HG03135 (cell line): ENCODE results near the gene KRT84.

Experiments
- ATAC-seq: cut with Tn5 transposase; IDR thresholded peaks from one replicate; pipeline ENCODE4 v1.9.1; 2021; ENCODE audit warnings: mild to moderate bottlenecking, moderate library complexity; ENCODE audit not compliant: unreplicated experiment

Gene KRT84, protein sequence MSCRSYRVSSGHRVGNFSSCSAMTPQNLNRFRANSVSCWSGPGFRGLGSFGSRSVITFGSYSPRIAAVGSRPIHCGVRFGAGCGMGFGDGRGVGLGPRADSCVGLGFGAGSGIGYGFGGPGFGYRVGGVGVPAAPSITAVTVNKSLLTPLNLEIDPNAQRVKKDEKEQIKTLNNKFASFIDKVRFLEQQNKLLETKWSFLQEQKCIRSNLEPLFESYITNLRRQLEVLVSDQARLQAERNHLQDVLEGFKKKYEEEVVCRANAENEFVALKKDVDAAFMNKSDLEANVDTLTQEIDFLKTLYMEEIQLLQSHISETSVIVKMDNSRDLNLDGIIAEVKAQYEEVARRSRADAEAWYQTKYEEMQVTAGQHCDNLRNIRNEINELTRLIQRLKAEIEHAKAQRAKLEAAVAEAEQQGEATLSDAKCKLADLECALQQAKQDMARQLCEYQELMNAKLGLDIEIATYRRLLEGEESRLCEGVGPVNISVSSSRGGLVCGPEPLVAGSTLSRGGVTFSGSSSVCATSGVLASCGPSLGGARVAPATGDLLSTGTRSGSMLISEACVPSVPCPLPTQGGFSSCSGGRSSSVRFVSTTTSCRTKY

DNA sequence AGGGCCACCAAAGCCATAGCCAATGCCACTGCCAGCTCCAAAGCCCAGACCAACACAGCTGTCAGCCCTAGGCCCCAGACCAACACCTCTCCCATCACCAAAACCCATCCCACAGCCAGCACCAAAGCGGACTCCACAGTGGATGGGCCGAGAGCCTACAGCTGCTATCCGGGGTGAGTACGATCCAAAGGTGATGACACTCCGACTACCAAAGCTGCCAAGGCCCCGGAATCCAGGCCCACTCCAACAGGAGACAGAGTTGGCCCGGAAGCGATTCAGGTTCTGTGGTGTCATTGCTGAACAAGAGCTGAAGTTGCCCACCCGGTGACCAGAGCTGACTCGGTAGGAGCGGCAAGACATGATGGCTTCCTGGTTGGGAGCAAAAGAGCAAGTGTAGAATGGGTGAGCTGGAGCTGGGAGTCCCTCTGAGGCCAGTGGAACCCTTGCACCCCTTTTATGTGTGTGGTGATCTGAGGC lies at the start of gene KRT84:
KRT84 (minus strand) TSS at position 427 of the 477 bp plus-strand sequence; CDS start at position 360, 67 bp downstream.
- no peak for ATAC-seq

DNA sequence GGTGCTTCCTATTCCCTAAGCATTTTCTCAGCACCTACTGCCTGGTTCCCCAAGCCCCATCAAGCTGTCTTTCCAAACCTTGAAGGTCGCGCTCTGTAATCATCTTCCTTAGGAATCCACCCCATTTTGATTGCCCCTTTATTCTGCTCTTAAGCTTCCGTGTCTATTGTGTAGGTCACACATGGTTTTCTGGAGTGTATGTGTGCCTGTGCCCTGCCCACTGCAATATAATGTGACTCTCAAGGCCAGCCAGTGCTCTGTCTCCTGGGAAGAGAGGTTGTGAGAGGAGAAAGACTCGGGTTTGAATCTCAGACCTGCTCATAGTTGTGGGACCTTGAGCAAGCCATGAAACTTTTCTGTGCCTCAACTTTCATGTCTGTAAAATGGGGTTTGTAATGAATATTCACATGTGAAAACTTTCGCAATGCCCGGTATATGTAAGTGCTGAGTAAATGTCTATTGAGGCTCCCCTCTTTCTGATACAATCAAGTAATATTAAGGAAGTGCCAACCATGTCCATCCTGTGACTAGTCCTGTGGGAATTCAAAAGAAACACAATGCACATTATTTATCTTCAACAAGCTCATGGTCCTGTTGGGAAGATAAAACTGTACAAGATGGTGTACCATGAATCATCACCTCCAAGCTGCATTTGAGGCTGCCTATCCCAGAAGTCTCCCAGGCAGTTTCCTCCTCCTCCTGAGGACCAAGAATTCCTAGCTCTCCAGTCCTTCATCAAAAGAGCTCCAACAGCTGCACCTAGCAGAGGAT lies 49.5 kb upstream of the KRT84 start:
- no peak for ATAC-seq

DNA sequence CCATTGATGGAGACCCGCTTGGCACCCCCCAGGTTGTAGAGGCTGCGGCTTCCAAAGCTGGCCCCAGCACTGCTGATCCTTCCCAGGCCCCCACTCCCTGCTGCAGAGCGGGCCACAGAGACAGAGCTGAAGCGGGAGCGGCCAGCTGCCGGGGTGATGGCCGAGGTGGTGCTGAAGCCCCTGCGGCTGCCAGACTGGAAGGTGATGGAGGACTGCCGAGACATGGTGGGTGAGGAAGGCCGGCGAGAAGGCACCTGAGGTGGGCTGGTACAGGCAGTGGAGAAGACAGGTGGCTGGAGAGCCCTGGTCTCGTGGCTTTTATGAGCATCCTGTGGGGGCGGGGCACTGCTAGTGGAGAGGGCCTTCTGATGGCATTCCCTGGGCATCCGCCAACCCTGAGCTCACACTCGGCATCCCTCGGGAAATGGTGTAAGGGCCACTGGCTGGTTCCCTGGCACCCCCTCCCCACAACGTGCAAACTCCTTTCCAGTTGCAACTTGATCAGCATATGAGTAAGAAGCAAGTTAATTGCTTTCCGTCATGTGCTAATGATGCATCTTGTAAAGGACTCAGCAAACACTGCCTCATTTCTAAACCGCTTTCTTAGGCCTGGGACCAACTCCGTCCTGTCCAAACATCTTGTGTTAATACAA lies 48.8 kb upstream of the KRT84 start, which contains the start of gene KRT75:
KRT75 (minus strand) TSS at position 291 of the 653 bp plus-strand sequence; CDS start at position 224, 67 bp downstream.
- no peak for ATAC-seq

DNA sequence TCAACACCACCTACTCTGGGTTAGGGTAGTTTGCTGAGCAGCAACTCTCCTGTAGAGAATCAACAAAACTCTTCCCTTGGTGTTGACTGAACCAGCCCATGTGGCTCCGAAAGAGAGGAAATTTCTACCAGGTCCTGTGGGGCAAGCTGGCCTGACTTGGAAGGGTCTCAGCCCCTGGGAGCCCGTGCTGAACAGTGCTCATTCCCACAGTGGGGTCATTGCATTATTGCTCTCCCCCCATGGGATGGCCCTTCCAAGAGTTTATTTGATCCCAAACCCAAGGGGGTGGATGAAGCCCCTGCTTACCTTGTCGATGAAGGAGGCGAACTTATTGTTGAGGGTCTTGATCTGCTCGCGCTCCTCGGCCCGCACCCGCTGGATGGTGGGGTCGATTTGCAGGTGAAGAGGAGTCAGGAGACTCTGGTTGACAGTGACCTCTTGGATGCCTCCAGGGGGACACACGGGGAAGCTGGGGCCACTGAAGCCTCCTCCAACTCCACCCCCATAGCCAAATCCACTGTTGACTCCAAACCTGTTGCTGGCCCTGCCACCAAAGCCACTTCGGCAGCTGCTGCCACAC lies 48.1 kb upstream of the KRT84 start:
- no peak for ATAC-seq

DNA sequence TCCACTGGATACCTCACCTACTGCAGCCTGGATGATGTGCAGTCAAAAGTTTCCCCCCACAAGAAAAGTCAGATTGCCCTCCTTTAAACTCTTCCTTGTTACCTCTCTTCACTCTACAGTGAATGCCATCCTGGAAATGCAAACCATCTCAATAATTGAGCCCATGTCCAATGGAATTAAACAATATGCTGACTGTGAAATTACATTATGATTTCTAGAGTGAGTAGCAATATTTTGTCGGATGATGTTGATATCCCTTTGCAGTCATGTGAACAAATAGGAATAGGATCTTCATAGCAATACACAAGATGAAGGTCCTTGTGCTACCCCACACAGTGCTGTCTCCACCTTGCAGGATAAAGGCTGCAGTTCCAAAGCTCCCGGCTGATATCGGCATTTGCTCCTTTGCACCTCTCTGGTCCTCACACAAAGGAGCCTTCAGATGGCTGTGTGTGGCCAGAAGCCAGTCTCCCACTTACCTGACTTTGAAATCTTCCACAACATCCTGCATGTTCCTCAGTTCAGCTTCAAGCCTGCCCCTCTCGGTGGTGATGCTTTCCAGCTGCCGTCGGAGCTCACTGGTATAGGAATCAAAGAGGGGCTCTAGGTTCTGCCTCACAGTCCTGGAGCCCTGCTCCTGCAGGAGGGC lies 47.2 kb upstream of the KRT84 start:
- no peak for ATAC-seq

DNA sequence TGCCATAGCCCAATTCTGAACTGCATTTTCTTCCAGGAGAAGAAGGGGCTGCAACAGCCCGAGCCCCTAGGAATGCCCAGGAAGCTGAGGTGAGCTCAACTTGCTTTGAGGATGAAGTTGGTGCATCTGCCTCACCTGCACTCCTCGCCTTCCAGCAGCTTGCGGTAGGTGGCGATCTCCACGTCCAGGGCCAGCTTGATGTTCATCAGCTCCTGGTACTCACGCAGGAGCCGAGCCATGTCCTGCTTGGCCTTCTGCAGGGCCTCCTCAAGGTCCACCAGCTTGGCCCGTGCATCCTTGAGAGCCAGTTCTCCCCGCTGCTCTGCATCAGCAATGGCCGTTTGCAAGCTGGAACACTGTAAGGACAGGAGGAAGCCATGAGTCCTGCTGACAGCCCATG lies 42.7 kb upstream of the KRT84 start:
- ATAC-seq, result no peak

DNA sequence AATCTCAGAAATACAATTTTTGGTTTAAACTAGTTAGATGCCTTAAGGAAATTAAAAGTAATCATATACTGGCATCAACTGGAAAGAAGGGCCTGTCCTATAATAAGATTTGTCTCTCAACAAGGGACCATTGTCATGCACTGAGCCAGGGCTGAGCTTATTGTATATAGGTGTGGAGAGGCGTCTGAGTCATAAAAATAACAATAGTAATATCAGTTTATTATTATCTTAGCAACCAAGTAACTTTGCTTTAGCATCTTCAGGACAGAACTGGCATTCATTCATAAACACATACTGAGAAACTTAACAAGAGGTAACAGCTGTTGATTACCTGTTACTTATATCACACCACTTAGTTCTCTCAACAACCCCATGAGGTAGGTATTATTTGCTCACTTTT lies 41.6 kb upstream of the KRT84 start:
- no peak for ATAC-seq

DNA sequence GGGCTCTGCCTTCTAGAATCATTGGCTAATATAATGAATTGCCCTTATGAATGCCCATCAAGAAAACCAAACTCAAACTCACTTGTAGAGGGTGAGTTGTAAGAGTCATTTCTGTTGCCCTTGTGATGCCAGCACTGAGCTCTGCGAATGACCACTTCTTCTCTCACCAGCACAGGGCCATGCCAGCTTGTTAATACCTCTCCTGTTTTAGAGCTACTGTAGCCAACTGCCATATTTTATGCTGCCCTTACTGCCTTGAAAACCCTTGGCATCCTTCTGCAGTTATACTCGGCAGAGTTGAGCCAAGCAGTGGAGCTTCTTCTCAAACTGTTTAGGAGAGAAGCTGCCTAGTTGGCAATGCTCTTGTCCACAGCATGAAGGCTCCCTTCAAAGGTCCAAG lies 40.6 kb upstream of the KRT84 start:
- no peak for ATAC-seq

DNA sequence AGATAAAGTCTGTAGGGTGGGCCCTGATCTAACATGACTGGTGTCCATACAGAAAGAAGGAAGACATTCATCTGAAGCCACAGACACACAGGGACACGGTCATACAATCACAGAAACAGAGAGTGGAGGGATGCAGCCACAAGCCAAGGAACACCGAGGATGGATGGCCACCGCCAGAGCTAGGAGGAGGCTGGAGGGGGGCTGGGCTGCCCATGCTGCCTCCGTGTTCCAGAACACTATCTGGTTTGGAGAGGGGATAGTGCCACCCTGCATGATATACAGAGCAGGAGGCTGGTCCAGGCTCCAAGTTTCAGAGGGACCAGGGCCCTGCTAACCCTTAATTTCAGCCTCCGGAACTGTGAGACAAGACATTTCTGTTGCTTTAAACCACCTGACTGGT lies 40.0 kb upstream of the KRT84 start:
- no peak for ATAC-seq

DNA sequence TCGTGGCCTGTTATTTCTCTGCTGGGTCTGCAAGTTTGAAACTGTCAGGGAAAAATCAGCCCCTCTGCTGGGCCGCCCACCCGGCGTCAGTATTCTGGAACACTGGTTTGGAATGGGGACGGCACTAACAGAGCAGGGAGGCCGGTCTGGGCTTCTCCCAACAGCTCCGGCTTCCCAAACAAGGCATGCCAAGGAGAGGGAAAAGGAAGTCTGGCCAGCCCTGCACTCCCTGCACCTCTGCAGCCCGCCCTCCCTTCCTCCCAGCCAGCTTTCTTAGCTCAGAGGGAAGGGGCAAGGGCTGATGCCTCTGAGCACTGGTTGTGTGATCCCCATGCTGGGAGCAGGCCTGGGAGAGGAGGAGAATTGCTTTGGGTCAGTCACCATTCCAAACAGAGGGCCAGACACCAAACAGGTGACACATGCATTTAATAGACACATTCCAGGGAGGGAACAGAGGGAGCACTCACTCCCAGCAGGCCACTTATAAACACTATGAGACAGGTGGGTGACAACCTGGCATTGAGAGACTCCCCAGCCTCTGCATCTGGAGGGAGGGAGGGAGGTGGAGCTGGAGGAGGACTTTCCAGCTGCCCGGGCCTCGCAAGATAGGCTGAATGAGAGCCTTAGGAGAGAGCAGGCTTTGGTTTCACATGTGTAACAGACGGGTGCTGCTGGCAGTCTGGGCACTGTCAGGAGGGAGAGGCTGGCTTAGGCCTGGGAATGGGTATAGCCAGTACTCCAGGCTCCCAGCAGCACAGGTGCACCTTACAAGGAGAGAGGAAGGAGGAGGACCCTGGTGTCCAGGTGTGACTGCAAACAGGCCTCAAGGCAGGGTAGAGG lies 38.4 kb upstream of the KRT84 start:
- ATAC-seq, result no peak

DNA sequence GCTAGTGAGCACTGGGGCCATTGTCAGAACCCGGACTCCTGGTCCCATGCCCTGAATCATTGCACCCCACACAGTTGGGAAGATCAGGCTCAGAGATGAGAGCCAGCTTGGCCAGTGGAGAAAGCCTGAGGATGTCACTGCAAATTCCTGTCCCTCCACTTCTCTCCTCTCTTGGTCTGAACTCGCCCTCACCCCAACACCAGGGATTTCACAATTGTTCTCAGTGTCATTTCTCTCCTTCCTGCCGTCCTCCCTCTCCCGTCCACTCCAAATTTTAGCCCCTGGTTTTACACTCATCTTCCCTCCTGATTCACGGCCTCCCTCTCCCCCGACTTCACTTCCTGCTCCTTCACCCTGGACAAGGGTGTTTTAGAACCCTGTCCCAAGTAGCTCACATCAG lies 37.6 kb upstream of the KRT84 start:
- no peak for ATAC-seq

DNA sequence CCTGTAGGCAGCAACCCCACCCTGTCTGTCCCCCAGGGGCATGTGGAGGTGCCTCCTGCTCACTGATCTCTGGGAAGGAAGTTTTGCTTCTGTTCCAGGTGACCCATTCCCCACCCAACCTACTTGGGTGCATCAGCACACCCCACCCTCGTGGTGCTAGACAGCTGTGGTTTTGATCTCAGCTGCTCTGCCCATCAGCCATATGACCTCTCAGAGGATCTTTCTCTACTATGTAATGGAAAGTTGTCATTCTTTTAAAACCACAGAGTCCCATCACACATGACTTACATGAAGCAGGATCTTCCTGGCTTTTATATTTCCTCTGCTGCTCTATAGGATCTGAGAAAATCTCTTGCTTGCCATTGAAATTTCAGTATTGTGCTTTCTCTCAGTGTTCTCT lies 34.2 kb upstream of the KRT84 start:
- no peak for ATAC-seq

DNA sequence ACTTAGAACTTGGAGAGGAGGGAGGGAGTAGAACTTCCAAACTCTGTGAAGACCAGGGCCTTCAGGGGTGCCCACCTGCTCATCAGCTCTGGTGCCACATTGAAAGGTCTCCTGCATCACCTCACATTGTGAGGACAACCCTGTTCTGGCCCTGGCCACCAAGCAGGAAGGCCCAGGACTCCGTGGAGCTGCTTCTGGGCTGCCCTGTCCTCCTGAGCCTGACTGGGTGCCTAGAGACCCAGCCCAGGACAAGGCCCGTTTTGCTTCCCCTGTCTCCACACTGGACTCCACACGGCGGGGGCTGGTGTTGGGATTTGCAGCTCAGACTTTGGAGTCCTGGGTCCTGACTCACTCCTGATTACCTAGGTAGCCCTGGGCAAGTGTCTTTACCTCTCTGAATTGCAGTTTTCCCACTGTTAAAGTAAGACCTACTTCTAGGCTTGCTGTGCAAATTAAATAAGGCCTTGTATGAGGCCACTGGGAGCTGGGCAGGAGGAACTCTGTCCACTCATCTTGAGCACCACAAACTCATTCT lies 33.2 kb upstream of the KRT84 start:
- ATAC-seq, result no peak

DNA sequence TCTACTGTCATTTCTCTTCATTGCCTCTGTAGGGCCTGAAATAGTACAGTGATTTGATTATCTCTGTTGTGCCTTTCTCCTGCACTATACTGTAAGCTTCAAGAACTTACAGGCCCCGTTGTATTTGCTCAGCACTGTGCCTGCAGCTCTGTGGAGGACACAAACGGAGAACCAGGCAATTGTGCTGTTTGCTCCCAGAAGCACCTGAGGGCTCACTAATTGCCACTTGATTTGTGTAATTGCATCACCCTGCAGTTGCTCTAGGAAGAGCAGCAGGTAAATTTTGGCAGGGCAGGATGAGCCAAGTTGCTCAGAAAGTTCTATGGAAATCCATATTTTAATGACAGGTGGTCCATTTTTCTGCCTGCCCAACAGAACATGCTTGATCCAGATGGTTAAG lies 32.3 kb upstream of the KRT84 start:
- no peak for ATAC-seq

DNA sequence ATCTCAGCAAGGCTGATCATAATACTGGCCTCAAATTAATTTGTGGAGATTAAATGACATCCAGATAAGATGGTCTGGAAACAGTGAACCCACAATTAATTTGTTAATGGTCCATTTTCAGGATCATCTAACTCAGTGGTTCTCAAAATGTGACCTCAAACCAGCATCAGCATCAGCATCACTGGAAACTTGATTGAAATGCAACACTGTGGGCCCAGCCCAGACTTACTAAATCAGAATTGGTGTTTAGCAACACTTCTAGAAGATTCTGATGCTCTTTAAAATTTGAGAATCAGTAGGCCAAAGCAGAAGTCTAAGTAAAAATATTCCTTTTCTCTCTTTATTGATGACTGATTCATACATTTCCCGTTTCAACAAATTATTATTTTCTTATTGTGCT lies 31.3 kb upstream of the KRT84 start:
- no peak for ATAC-seq

DNA sequence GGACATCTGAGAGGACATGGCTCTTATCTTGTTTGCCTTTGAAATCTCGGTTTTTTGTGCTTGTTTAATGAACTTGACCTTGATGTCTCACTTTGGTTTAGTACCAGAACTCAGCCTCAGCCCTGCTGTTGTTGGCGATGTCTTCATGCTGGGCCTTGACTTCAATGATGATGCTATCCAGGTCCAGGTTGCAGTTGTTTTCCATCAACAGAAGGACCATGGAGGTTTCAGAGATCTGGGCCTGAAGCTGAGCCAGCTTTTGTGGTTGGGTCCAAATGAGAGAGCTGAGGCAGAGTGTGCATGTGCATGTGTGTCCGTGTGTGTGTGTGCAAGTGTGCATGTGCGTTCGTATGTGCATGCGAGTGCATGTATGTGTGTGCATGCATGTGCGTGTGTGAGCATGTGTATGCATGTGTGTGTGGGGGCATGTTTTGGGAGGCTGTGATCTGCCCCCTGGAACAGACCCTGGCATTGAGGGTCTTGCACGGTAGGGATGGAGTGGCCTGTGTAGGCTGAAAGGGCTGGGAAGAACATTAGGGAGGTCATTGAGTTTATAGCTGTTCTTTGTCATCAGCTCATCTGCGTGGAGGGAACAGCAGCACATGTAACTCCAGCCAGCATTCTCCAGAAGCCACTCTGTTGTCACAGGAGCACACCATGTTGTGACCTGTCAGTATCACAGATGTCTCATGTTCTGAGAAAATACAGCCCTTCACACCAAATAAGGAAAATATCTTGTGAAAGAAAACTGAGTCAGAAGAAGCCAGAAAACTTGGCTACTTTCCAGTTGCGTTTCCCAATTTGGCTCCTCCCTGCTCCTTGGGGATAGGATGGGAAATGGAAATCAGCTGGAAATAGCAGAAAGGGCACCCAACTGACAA lies 30.7 kb upstream of the KRT84 start:
- ATAC-seq, result no peak

DNA sequence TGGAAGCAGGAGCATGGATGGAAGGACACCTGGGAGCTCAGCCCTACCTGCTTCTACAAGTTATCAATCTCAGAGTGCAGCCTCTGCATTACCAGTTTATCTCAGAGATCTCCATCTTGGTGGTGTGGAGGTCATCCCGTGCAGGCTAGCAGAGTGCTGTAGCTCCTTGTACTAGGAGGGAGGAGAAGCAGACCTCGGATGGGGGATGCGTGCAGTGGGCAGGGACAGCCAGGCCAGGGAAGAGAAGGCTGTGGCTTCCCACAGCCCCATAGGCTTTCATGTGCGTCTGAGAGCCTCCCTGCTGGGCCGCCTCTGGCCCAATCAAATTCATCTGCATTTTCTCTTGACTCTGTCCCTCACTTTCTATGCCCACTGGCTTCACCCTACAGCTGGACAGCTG lies 29.5 kb upstream of the KRT84 start:
- ATAC-seq, result no peak

DNA sequence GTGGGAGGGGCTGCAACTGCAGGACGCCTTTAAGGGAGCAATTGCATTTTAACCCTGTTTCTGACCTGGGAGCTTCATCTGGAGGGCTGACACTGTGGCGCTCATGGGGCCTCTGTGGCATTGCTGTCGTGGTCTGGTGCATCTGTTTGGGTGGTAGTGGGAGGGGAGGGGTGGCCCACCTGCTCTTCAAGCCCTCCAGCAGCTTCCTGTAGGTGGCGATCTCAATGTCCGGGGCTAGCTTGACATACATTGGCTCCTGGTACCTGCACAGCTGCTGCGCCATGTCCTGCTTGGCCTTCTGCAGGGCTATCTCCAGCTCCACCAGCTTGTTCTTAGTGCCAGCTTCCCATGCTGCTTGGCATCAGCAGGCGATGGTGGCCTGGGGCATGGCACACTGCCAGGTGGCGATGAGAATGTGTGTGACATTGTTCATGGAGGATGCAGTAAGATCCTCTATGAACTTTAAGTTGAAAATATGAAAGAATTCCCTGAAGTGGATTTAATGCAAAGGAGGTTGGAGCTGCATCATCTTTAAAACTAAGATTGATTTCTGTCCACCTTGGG lies 28.4 kb upstream of the KRT84 start:
- no peak for ATAC-seq
